Esophagus mucosa (tissue), 1 donor: Measurements from ENCODE around the gene LY86. TPM values are rescaled to one million over a fixed set of nuclear protein-coding genes. Genes with fewer than 3 reads are reported as not detected.

Source experiments
- ATAC-seq: fragments of 200-7000 bp; cut with Tn5 transposase; one replicate; pipeline ENCODE4 v1.9.1; 2020
- total RNA-seq: library from RNA; stranded (reverse); gene quantifications from one replicate; pipeline ENCODE4 v1.2.4, GENCODE V29; 2023
- donor health status: DM: yes; HTN: yes; CAD: no.

LY86 gene
- total RNA-seq, 1 donor from 2014 or later, result 0.48 TPM

GRCh38 chr6:6623553-6623952 lies 35.0 kb downstream of the LY86 start:
- ATAC-seq, result no peak

GRCh38 chr6:6624269-6624990 lies 35.9 kb downstream of the LY86 start:
- no peak for ATAC-seq

- ATAC-seq, result no peak
Observed at GRCh38 chr6:6626187-6626586, 37.7 kb downstream of the LY86 start.

- no peak for ATAC-seq
Observed at GRCh38 chr6:6629402-6629801, 40.9 kb downstream of the LY86 start.

- ATAC-seq, result no peak
Observed at GRCh38 chr6:6631053-6631452, 42.5 kb downstream of the LY86 start.

- no peak for ATAC-seq
Observed at GRCh38 chr6:6631534-6632276, 43.2 kb downstream of the LY86 start.

GRCh38 chr6:6633898-6634734 lies 45.6 kb downstream of the LY86 start:
- no peak for ATAC-seq

GRCh38 chr6:6634735-6635075 lies 46.2 kb downstream of the LY86 start:
- no peak for ATAC-seq

GRCh38 chr6:6635291-6635690 lies 46.8 kb downstream of the LY86 start:
- ATAC-seq, result no peak

GRCh38 chr6:6635869-6636268 lies 47.3 kb downstream of the LY86 start:
- no peak for ATAC-seq

GRCh38 chr6:6639572-6639971 lies 51.1 kb downstream of the LY86 start:
- ATAC-seq, result no peak

- no peak for ATAC-seq
Observed at GRCh38 chr6:6640926-6641325, 52.4 kb downstream of the LY86 start.

- ATAC-seq, result no peak
Observed at GRCh38 chr6:6643398-6643797, 54.9 kb downstream of the LY86 start.

- ATAC-seq, result peak; percentile 65
Observed at GRCh38 chr6:6645261-6645917, 56.9 kb downstream of the LY86 start.

GRCh38 chr6:6646384-6646783 lies 57.9 kb downstream of the LY86 start:
- no peak for ATAC-seq

GRCh38 chr6:6646859-6647258 lies 58.3 kb downstream of the LY86 start:
- ATAC-seq, result no peak

GRCh38 chr6:6648692-6649343 lies 60.3 kb downstream of the LY86 start:
- no peak for ATAC-seq

- ATAC-seq, result no peak
Observed at GRCh38 chr6:6649824-6650349, 61.4 kb downstream of the LY86 start.

GRCh38 chr6:6650839-6651238 lies 62.3 kb downstream of the LY86 start:
- ATAC-seq, result no peak

GRCh38 chr6:6651335-6651734 lies 62.8 kb downstream of the LY86 start:
- no peak for ATAC-seq

GRCh38 chr6:6652932-6653331 lies 64.4 kb downstream of the LY86 start:
- ATAC-seq, result no peak
